ENCODE results near the gene JUP. TPM values are rescaled to one million over a fixed set of nuclear protein-coding genes. Genes with fewer than 3 reads are reported as not detected.

The JUP gene
- total RNA-seq, 1 experiment from 2014 or later = 131 TPM

DNA sequence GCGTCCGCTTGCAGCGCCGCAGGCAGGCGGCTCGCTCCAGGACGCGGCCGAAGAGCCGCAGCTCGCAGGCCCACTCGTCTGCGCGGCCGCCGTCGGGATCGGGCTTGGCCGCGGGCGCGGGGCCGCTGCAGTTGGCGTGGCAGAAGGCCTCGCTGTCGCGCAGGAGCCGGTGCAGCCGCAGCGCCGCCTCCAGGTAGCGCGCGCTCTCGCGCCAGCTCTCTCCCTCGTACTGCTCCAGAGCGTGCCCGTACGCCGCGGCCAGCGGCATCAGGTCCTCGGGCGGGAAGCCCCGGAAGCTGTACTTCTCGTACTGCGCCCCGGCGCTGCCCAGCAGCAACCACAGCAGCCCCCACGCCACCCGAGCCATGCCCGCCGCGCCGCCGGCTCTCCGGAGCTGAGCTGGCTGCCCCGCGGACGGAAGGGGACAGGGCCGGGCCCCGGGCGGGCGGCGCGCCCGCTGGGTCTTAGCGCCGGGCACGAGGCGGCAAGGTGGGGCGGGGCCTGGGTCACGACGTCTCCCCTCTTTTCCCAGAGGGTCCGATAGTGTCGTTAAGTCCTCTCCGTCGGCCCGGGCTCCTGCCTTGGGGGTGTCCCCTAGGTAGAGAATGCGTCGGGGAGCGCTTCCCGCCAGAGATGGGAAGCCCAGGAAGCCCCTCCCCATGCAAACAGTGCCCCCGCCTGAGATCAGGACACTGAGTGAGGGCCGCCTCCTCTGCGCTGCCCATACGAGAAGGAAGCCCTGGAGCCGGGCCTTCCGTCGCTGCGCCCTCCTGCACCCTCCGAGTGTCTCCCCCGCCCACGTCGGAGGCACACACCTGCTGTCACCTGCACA, 25.3 kb upstream of the JUP start, which contains the start of gene P3H4:
TSS of gene P3H4 (minus strand) at position 401 of the 832 bp plus-strand sequence. CDS start at position 367, 34 bp downstream.
- CTCF ChIA-PET = interaction anchor here (0.6 to 3.1 kb wide), 19 partner anchors 10 to 1719 kb away, joined by 3 to 22 read pairs (median 3); no protein-coding TSS in a partner anchor

DNA sequence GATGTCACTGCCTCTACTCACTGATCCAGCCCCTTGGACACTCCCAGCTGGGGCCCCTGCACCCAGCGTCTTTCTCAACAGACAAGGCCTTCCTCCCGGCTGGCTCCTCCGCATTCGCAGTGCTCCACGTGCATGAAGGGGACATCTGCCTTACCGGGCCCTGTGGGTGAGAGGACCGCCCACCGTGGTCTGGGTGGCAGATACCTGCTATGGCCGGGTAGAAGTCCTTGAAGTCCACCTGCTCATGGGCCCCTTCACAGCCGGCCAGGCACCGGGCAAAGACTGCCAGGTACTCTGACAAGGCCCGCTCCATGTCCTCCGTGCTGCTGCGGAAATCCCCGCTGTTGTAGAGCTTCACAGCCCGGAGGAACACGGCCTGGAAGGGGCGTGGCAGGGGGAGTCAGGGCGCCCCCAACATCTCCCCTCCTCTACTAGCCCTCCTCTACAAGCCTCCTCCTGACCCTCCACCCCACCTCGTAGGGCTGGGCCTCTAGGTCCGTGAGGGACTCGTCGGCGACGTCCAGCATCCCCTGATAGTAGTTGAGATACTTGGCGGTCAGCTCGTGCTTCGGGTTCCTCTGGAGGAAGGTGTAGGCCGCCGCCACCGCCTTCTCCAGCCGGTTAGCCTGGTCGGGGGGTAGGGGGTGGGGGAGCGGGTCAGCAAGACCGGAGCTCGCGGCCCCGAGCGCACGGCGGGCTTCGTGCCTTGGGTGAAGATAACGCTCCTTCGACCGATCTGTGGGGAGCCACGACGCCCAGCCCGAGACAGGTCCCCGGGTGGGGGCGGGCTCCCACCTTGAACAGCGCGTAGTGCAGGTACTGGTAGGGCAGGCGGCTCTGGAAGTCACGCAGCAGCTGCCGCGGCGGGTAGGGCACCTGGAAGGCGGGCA, 24.4 kb upstream of the JUP start:
- peaks cover 42% of the 10 kb centered on the region for H3K36me3 Mint-ChIP-seq (ENCODE audit: insufficient read depth, unreplicated experiment)
- BruUV-seq (replicated peaks) = no TSS peak
- peak overlapping the region; percentile 35 for H3K27ac Mint-ChIP-seq (ENCODE audit: low read depth, unreplicated experiment)

More for the DNA sequence above, 25.3 kb upstream of the JUP start, which contains the start of gene P3H4:
- H3K27me3 Mint-ChIP-seq (ENCODE audit: insufficient read depth, unreplicated experiment) = no peaks in the 10 kb centered on the region
- H3K4me1 Mint-ChIP-seq (ENCODE audit: insufficient read depth, unreplicated experiment) = peaks cover 19% of the 10 kb centered on the region
- H3K36me3 Mint-ChIP-seq (ENCODE audit: insufficient read depth, unreplicated experiment) = peaks cover 36% of the 10 kb centered on the region
- POLR2A ChIA-PET = interaction anchor here (0.6 to 24.1 kb wide), 23 partner anchors 10 to 123 kb away, joined by 3 to 599 read pairs (median 4); partner anchors contain the start of genes ACLY, EIF1, JUP and KLHL11
- peak within 1 kb of the TSS; percentile 85 for H3K27ac Mint-ChIP-seq (ENCODE audit: low read depth, unreplicated experiment)
- TSS peak; percentile 44 for BruUV-seq (replicated peaks)
- no peaks in the 10 kb centered on the region for H3K9me3 Mint-ChIP-seq (ENCODE audit: unreplicated experiment)
- DNase-seq (ENCODE audit: unreplicated experiment) = peak; percentile 74
- intact Hi-C loops (cut with micrococcal nuclease) = loop anchor here (2.0 kb wide), 3 partner anchors 53 to 147 kb away; partner anchors contain the start of gene KLHL11
- TF ChIP-seq, protein P1, sequence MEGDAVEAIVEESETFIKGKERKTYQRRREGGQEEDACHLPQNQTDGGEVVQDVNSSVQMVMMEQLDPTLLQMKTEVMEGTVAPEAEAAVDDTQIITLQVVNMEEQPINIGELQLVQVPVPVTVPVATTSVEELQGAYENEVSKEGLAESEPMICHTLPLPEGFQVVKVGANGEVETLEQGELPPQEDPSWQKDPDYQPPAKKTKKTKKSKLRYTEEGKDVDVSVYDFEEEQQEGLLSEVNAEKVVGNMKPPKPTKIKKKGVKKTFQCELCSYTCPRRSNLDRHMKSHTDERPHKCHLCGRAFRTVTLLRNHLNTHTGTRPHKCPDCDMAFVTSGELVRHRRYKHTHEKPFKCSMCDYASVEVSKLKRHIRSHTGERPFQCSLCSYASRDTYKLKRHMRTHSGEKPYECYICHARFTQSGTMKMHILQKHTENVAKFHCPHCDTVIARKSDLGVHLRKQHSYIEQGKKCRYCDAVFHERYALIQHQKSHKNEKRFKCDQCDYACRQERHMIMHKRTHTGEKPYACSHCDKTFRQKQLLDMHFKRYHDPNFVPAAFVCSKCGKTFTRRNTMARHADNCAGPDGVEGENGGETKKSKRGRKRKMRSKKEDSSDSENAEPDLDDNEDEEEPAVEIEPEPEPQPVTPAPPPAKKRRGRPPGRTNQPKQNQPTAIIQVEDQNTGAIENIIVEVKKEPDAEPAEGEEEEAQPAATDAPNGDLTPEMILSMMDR (IDR thresholded peaks at IDR 0.05; ENCODE audit: unreplicated experiment) = peak; percentile 52
- peak within 1 kb of the TSS; percentile 95 for H3K4me3 Mint-ChIP-seq (ENCODE audit: unreplicated experiment)

DNA sequence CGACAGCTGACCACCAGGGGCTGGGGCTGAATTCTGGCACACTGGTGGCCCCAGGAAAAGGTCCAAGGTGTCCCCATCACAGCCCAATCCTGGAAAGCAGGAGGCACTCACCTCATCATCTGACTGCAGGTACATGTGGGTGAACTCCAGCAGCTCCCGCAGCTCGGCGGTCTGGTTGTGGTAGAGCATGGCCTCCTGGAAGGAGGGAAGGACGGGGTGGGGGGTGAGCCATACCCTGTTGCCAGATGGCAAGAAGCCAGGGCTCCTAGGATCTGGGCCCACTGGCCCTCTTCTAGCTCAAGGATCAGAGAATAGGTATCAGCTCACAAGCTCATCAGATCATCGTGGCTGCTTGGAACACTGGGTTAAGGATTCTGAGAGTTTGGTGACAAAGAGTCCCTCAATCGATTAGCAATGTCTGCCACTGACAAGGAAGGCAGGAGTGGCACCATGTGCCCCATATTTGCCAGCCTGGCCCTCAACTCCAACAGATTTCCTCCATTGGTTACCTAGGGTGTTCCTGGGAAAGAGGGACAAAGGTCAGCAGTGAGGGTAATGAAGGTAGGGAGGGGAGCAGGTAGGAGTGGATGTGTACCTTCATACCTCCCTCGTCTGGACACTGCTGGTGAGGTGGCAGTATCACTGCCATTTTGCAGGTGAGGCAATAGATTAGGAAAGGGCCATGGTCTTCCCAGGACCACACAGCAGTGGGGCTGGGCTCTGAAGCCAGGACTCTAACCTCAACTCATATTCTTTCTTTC, 20.4 kb upstream of the JUP start:
- Mint-ChIP-seq H3K27me3 (ENCODE audit: insufficient read depth, unreplicated experiment) (no peaks in the 10 kb centered on the region), H3K27ac (ENCODE audit: low read depth, unreplicated experiment) (no peak overlapping the region), H3K4me3 (ENCODE audit: unreplicated experiment) (no peak overlapping the region), H3K36me3 (ENCODE audit: insufficient read depth, unreplicated experiment) (peaks cover 55% of the 10 kb centered on the region), H3K4me1 (ENCODE audit: insufficient read depth, unreplicated experiment) (peaks cover 13% of the 10 kb centered on the region), H3K9me3 (ENCODE audit: unreplicated experiment) (no peaks in the 10 kb centered on the region)
- ChIA-PET CTCF (interaction anchor here (1.2 kb wide), 1 partner anchor 21 kb away, joined by 5 read pairs; no protein-coding TSS in a partner anchor), POLR2A (interaction anchor here (0.6 to 24.1 kb wide), 2 partner anchors 25 to 51 kb away, joined by 3 to 599 read pairs; partner anchors contain the start of gene JUP)
- BruUV-seq (replicated peaks) = no TSS peak
- intact Hi-C loops (cut with micrococcal nuclease) = no loop called here
- TF ChIP-seq, protein P1 (IDR thresholded peaks at IDR 0.05; ENCODE audit: unreplicated experiment) = no peak
- DNase-seq (ENCODE audit: unreplicated experiment) = no peak

More for the DNA sequence above, 24.4 kb upstream of the JUP start:
- TF ChIP-seq, protein P1 (IDR thresholded peaks at IDR 0.05; ENCODE audit: unreplicated experiment) = no peak
- Mint-ChIP-seq H3K27me3 (ENCODE audit: insufficient read depth, unreplicated experiment) (no peaks in the 10 kb centered on the region), H3K4me3 (ENCODE audit: unreplicated experiment) (peak overlapping the region; percentile 95), H3K4me1 (ENCODE audit: insufficient read depth, unreplicated experiment) (peaks cover 19% of the 10 kb centered on the region), H3K9me3 (ENCODE audit: unreplicated experiment) (no peaks in the 10 kb centered on the region)
- ChIA-PET POLR2A (interaction anchor here (0.6 to 24.1 kb wide), 23 partner anchors 8 to 149 kb away, joined by 3 to 599 read pairs (median 4); partner anchors contain the start of genes ACLY, EIF1, JUP and KLHL11), CTCF (interaction anchor here (0.5 to 3.1 kb wide), 19 partner anchors 9 to 1602 kb away, joined by 3 to 22 read pairs (median 3); partner anchors contain the start of gene JUP)
- DNase-seq (ENCODE audit: unreplicated experiment) = no peak
- intact Hi-C loops (cut with micrococcal nuclease) = loop anchor here (2.0 kb wide), 2 partner anchors 72 to 148 kb away; no protein-coding TSS in a partner anchor
